Measurements from ENCODE around the gene TTLL11.
A peak's percentile ranks its signal among the peaks of the same experiment; 100 is the strongest.

The TTLL11 gene

GRCh38 chr9:121855476-121855875 lies 237.6 kb downstream of the TTLL11 start:
- H3K23ac ChIP-seq (ENCODE audit: low read length): no peak overlapping the region
- no peak overlapping the region for H3K9ac ChIP-seq (ENCODE audit: low read length)
- no peak overlapping the region for H3K4ac ChIP-seq (ENCODE audit: low read depth, low read length)
- no peaks in the 10 kb centered on the region for H3K27me3 ChIP-seq (ENCODE audit: insufficient read depth, low read length, poor library complexity)
- no peak overlapping the region for H2BK120ac ChIP-seq (ENCODE audit: low read depth, low read length)
- WGBS (ENCODE audit: extremely low coverage, insufficient coverage, low lambda C conversion rate): no CpG with 5 or more reads among the region's 5 CpGs
- H3K79me2 ChIP-seq (ENCODE audit: control insufficient read depth, insufficient read depth, low read length): no peaks in the 10 kb centered on the region
- H2BK15ac ChIP-seq (replicated peaks; ENCODE audit: low read depth): no peak overlapping the region
- H4K5ac ChIP-seq (ENCODE audit: low read length): no peak overlapping the region
- no peak overlapping the region for H3K18ac ChIP-seq (ENCODE audit: low read length)
- peaks cover 16% of the 10 kb centered on the region for H3K4me1 ChIP-seq (ENCODE audit: control insufficient read depth, low read depth, low read length)
- H3K27ac ChIP-seq (ENCODE audit: low read depth, low read length): no peak overlapping the region
- no peak overlapping the region for H3K4me3 ChIP-seq (ENCODE audit: low read length)
- H2BK5ac ChIP-seq (ENCODE audit: low read length): no peak overlapping the region
- H4K8ac ChIP-seq (ENCODE audit: low read depth, low read length): no peak overlapping the region
- no peak overlapping the region for H3K56ac ChIP-seq (ENCODE audit: low read length)
- no peak for DNase-seq
- no peak overlapping the region for H2AK5ac ChIP-seq (ENCODE audit: low read length)
- no peak overlapping the region for H3K4me2 ChIP-seq (ENCODE audit: low read length)
- H3K36me3 ChIP-seq (ENCODE audit: control insufficient read depth, insufficient read depth, low read length): no peaks in the 10 kb centered on the region
- no peaks in the 10 kb centered on the region for H3K79me1 ChIP-seq (ENCODE audit: low read length)

GRCh38 chr9:121853617-121854395 lies 239.3 kb downstream of the TTLL11 start:
- Histone ChIP-seq H3K4me2 (ENCODE audit: low read length) (no peak overlapping the region), H3K9ac (ENCODE audit: low read length) (no peak overlapping the region), H2AK5ac (ENCODE audit: low read length) (peak overlapping the region; percentile 71), H4K5ac (ENCODE audit: low read length) (no peak overlapping the region), H3K4me1 (ENCODE audit: control insufficient read depth, low read depth, low read length) (peaks cover 15% of the 10 kb centered on the region), H3K79me1 (ENCODE audit: low read length) (no peaks in the 10 kb centered on the region), H3K4ac (ENCODE audit: low read depth, low read length) (no peak overlapping the region), H4K8ac (ENCODE audit: low read depth, low read length) (no peak overlapping the region), H3K4me3 (ENCODE audit: low read length) (no peak overlapping the region), H3K56ac (ENCODE audit: low read length) (peak overlapping the region; percentile 58), H2BK5ac (ENCODE audit: low read length) (peak overlapping the region; percentile 62), H3K18ac (ENCODE audit: low read length) (no peak overlapping the region), H3K23ac (ENCODE audit: low read length) (no peak overlapping the region), H3K27ac (ENCODE audit: low read depth, low read length) (no peak overlapping the region), H3K27me3 (ENCODE audit: insufficient read depth, low read length, poor library complexity) (no peaks in the 10 kb centered on the region), H2BK15ac (replicated peaks; ENCODE audit: low read depth) (no peak overlapping the region), H2BK120ac (ENCODE audit: low read depth, low read length) (no peak overlapping the region), H3K79me2 (ENCODE audit: control insufficient read depth, insufficient read depth, low read length) (no peaks in the 10 kb centered on the region), H3K36me3 (ENCODE audit: control insufficient read depth, insufficient read depth, low read length) (no peaks in the 10 kb centered on the region)
- DNase-seq: no peak
- no CpG with 5 or more reads among the region's 11 CpGs for whole genome bisulfite sequencing (ENCODE audit: extremely low coverage, insufficient coverage, low lambda C conversion rate)

- no peak overlapping the region for H4K8ac ChIP-seq (ENCODE audit: low read depth, low read length)
- WGBS (ENCODE audit: extremely low coverage, insufficient coverage, low lambda C conversion rate): no CpG with 5 or more reads among the region's 29 CpGs
- no peak overlapping the region for H3K4ac ChIP-seq (ENCODE audit: low read depth, low read length)
- no peaks in the 10 kb centered on the region for H3K79me2 ChIP-seq (ENCODE audit: control insufficient read depth, insufficient read depth, low read length)
- no peak for DNase-seq
- no peak overlapping the region for H3K18ac ChIP-seq (ENCODE audit: low read length)
- peak overlapping the region; percentile 19 for H2AK5ac ChIP-seq (ENCODE audit: low read length)
- peaks cover 12% of the 10 kb centered on the region for H3K4me1 ChIP-seq (ENCODE audit: control insufficient read depth, low read depth, low read length)
- H3K79me1 ChIP-seq (ENCODE audit: low read length): no peaks in the 10 kb centered on the region
- no peak overlapping the region for H4K5ac ChIP-seq (ENCODE audit: low read length)
- no peak overlapping the region for H2BK5ac ChIP-seq (ENCODE audit: low read length)
- H3K9ac ChIP-seq (ENCODE audit: low read length): no peak overlapping the region
- no peak overlapping the region for H3K4me3 ChIP-seq (ENCODE audit: low read length)
- no peaks in the 10 kb centered on the region for H3K27me3 ChIP-seq (ENCODE audit: insufficient read depth, low read length, poor library complexity)
- no peak overlapping the region for H3K27ac ChIP-seq (ENCODE audit: low read depth, low read length)
- no peak overlapping the region for H3K56ac ChIP-seq (ENCODE audit: low read length)
- H2BK15ac ChIP-seq (replicated peaks; ENCODE audit: low read depth): no peak overlapping the region
- no peaks in the 10 kb centered on the region for H3K36me3 ChIP-seq (ENCODE audit: control insufficient read depth, insufficient read depth, low read length)
- no peak overlapping the region for H2BK120ac ChIP-seq (ENCODE audit: low read depth, low read length)
- no peak overlapping the region for H3K4me2 ChIP-seq (ENCODE audit: low read length)
- H3K23ac ChIP-seq (ENCODE audit: low read length): no peak overlapping the region
Measured at GRCh38 chr9:121852651-121853616, 240.2 kb downstream of the TTLL11 start.

- Histone ChIP-seq H3K4me1 (ENCODE audit: control insufficient read depth, low read depth, low read length) (peaks cover 11% of the 10 kb centered on the region), H2BK120ac (ENCODE audit: low read depth, low read length) (no peak overlapping the region), H2BK5ac (ENCODE audit: low read length) (no peak overlapping the region), H3K4me2 (ENCODE audit: low read length) (no peak overlapping the region), H2BK15ac (replicated peaks; ENCODE audit: low read depth) (no peak overlapping the region), H2AK5ac (ENCODE audit: low read length) (no peak overlapping the region), H3K27ac (ENCODE audit: low read depth, low read length) (no peak overlapping the region), H3K27me3 (ENCODE audit: insufficient read depth, low read length, poor library complexity) (no peaks in the 10 kb centered on the region), H3K9ac (ENCODE audit: low read length) (no peak overlapping the region), H3K4me3 (ENCODE audit: low read length) (no peak overlapping the region), H4K8ac (ENCODE audit: low read depth, low read length) (no peak overlapping the region), H3K23ac (ENCODE audit: low read length) (no peak overlapping the region), H3K56ac (ENCODE audit: low read length) (no peak overlapping the region), H3K18ac (ENCODE audit: low read length) (no peak overlapping the region), H3K79me1 (ENCODE audit: low read length) (no peaks in the 10 kb centered on the region), H3K4ac (ENCODE audit: low read depth, low read length) (no peak overlapping the region), H3K79me2 (ENCODE audit: control insufficient read depth, insufficient read depth, low read length) (no peaks in the 10 kb centered on the region), H3K36me3 (ENCODE audit: control insufficient read depth, insufficient read depth, low read length) (no peaks in the 10 kb centered on the region), H4K5ac (ENCODE audit: low read length) (no peak overlapping the region)
- no peak for DNase-seq
- no CpG with 5 or more reads among the region's 7 CpGs for WGBS (ENCODE audit: extremely low coverage, insufficient coverage, low lambda C conversion rate)
Measured at GRCh38 chr9:121852241-121852640, 240.9 kb downstream of the TTLL11 start.

GRCh38 chr9:121851641-121852091 lies 241.4 kb downstream of the TTLL11 start:
- no peak overlapping the region for H2AK5ac ChIP-seq (ENCODE audit: low read length)
- no peak overlapping the region for H3K18ac ChIP-seq (ENCODE audit: low read length)
- no peak overlapping the region for H2BK5ac ChIP-seq (ENCODE audit: low read length)
- H3K27ac ChIP-seq (ENCODE audit: low read depth, low read length): no peak overlapping the region
- H3K4me1 ChIP-seq (ENCODE audit: control insufficient read depth, low read depth, low read length): peaks cover 9% of the 10 kb centered on the region
- no peak overlapping the region for H2BK15ac ChIP-seq (replicated peaks; ENCODE audit: low read depth)
- H3K4ac ChIP-seq (ENCODE audit: low read depth, low read length): no peak overlapping the region
- no peaks in the 10 kb centered on the region for H3K79me2 ChIP-seq (ENCODE audit: control insufficient read depth, insufficient read depth, low read length)
- H3K9ac ChIP-seq (ENCODE audit: low read length): no peak overlapping the region
- H3K23ac ChIP-seq (ENCODE audit: low read length): no peak overlapping the region
- H4K8ac ChIP-seq (ENCODE audit: low read depth, low read length): no peak overlapping the region
- no peak overlapping the region for H2BK120ac ChIP-seq (ENCODE audit: low read depth, low read length)
- H3K4me3 ChIP-seq (ENCODE audit: low read length): no peak overlapping the region
- WGBS (ENCODE audit: extremely low coverage, insufficient coverage, low lambda C conversion rate): no CpG with 5 or more reads among the region's 9 CpGs
- DNase-seq: no peak
- no peak overlapping the region for H3K56ac ChIP-seq (ENCODE audit: low read length)
- no peak overlapping the region for H3K4me2 ChIP-seq (ENCODE audit: low read length)
- no peaks in the 10 kb centered on the region for H3K27me3 ChIP-seq (ENCODE audit: insufficient read depth, low read length, poor library complexity)
- no peaks in the 10 kb centered on the region for H3K79me1 ChIP-seq (ENCODE audit: low read length)
- no peaks in the 10 kb centered on the region for H3K36me3 ChIP-seq (ENCODE audit: control insufficient read depth, insufficient read depth, low read length)
- no peak overlapping the region for H4K5ac ChIP-seq (ENCODE audit: low read length)
